GM19099 (cell line): Measurements from ENCODE around the gene HOXB2.

Experiments used
- POLR2A ChIP-seq: IDR thresholded peaks from 3 replicates; pipeline ENCODE4 v1.6.1; 2011; ENCODE audit warnings: low read depth; ENCODE audit not compliant: insufficient read length; ENCODE audit errors: extremely low read depth

Gene HOXB2

DNA sequence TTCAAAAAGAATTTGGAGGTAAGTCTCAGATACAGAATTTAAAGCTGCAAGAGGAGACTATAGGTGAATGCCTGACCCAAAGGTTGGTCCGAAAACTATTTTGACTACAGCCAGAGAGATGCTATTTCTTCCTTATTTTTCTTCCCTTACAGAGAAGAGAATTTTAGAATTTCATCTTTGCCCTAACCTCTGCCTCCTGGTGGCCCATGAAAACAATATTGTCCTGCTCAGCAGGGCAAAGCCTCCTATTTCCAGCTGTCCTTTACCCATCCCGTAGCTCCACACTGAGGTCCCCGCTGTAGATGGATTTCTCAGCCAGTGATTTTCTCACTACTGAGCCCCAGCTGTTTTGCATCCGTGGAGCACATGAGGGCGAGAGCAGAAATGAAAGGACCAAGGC lies 38.7 kb downstream of the HOXB2 start:
- no peak for TF ChIP-seq POLR2A

DNA sequence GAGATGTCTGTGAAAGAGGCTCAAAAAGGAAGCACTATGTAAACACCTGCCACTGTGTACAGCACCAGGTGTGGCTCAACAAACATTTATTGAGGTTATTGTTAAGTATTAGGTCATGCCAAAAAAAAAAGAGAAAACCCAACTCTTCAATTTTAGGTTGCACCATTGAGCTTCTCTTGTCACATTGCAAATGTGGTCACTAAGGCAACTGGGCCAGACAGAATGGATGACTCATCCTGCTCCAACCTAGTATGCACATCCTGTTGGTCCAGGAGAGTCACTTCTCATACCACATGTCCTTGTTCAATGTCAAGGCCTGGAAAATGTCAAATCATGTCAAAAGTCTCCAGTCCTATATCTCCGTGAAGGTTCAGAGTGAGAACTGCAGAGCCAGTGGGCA lies 39.1 kb downstream of the HOXB2 start:
- TF ChIP-seq POLR2A, result no peak

DNA sequence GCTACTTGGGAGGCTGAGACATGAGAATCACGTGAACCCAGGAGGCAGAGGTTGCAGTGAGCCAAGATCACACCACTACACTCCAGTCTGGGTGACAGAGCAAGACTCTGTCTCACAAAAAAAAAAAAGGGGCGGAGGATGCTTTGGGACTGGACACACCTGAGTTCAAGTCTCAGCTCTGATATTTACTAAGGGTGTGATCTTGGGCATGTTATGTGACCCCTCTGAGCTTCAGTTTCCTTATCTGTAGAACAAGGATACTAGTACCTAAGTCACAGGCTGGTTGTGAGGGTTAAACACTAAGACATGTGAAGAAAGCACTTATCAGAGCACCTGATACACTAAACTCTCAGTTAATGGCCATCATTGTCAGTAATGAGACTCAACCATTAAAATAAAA lies 40.0 kb downstream of the HOXB2 start:
- no peak for TF ChIP-seq POLR2A

DNA sequence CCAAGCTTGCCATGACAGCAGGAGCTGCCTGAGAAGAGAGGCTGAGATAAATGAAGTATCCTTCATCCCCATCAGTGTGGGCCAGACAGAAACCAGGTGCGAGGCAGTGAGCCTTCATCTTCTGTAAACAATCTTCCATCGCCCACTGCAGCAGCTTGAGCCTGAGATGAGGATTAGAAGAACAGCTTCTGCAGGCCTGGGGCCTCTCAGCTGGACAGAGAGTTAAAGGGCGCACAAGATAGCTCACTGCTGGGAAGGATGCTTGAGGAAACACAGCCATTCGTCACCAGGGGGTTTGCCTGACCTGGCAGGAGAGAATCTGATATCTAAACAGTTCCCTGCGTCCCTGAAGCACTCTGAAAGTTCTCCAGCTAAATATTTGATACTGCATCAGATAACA lies 41.2 kb downstream of the HOXB2 start:
- TF ChIP-seq POLR2A, result no peak

DNA sequence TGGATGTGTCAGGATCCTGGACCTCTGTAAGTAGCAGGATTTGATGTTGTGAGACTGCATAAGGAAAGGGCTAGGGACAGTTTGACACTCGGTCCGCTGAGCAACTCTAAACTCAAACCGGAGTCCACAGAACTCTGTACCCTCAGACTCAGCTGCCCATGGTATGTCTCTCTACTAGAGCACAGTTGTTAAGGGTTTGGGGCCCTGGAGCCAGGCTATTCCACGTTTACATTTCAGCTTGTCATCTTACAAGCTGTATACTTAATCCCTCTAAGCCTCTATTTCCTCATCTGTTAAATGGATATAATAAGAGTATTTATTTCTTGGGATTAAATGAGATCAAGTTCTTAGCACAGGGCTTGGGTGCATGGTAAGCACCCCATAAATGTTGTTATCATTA lies 42.0 kb downstream of the HOXB2 start:
- TF ChIP-seq POLR2A, result no peak

DNA sequence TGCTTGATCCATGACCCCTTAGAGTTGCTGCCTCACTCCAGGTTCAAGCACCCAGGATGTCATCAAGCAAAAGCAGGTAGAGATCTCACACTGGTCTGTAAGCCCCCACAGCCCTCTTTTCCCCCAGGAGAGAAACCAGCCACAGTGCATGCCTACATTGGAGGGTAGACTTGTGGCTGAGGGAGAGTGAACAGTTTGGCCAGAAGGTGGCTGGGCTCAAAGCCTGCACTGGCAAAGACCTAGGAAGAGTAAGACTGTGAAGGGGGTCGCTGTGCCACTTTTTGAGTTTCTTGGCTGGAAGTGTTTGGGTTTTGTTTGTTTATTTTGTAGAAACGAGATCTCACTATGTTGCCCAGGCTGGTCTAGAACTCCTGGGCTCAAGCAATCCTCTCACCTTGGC lies 42.6 kb downstream of the HOXB2 start:
- no peak for TF ChIP-seq POLR2A

DNA sequence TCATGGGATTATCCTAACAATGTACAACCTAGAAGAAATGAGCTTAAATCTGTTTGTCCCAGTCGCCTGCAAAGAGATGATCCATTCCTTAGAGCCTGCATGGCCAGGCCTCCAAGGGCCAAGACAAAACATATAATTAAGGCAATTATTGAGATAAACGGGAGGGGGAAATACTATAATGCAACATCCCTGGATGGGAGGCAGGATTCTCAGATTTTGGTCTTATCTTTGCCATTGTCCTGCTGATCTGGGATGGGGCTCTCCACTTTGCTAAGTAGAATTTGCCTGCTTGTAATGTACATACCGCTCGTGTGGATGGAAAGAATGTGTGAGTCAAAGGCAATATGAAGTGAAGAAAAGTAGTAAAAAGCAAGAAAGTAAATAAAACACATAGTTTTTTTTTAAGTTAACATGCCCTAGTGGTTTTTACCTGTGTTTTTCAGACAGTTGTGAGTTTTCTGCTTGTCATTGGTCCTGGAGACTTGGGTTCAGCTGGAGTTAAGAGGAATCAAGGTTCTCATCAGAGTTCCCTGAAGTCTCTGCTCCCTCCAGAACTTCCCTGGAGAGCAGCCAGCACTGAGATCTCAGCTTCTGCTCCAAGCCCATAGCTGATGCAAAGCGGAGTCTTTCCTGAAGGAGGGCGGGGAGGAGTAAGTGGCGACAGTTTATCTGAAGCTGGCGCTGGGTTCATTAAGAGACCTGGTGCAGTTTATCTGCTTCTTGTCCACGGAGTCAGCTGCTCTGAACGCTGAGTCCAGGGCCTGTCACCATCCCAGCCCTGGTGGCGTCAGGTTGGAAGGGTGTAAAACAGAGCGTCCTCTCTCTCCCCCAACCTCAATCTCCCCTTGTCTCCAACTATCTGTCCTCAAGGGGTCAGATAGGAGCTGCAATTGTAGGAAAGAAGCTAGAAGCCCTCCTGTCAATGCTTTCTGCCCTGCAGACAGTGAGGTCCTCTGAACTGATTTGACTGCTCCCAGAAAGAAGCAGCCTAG lies 44.2 kb downstream of the HOXB2 start:
- no peak for TF ChIP-seq POLR2A

DNA sequence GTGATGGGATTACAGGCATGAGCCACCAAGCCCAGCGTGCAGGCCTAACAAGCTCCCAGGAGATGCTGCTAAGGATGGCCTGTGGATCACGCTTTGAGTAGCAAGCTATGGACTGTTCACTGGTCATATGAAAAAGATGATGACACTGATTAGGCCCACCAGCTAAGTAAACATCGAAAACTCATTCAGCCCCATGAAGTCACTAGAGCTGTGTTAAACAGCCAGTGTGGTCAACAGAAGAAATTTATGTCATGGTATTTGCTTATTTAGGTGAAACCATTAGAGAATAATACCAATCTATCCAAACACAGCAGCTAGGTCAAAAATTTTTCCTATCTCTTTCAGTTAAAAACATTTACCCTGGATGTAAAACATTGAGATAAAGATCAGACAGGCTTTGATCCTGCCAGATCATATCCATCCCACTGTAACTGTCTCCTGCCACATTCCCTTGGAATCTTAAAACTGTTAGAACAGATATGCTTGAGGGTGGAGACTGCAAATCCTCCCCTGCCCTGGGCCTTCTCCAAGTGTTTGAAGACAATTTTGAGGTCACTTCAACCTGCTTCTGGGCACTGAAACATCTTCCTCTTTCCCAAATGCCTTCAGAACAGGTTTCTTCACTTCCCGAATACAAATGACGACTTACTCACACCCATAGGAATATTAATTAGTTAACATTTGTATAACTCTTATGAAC lies 45.0 kb downstream of the HOXB2 start:
- TF ChIP-seq POLR2A, result no peak

DNA sequence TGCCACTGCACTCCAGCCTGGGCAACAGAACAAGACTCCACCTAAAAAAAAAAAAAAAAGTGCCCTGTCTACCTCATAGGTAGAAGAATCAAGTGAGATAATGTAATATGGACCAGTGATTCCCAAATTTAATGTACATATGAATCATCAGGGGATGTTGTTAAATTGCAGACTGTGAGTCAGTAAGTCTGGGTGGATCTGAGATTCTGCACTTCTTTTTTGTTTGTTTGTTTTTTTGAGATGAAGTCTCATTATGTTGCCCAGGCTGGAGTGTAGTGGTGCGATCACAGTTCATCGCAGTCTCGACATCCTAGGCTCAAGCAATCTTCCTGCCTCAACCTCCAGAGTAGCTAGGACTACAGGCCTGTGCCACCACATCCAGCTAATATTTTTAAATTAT lies 45.7 kb downstream of the HOXB2 start:
- TF ChIP-seq POLR2A, result no peak

DNA sequence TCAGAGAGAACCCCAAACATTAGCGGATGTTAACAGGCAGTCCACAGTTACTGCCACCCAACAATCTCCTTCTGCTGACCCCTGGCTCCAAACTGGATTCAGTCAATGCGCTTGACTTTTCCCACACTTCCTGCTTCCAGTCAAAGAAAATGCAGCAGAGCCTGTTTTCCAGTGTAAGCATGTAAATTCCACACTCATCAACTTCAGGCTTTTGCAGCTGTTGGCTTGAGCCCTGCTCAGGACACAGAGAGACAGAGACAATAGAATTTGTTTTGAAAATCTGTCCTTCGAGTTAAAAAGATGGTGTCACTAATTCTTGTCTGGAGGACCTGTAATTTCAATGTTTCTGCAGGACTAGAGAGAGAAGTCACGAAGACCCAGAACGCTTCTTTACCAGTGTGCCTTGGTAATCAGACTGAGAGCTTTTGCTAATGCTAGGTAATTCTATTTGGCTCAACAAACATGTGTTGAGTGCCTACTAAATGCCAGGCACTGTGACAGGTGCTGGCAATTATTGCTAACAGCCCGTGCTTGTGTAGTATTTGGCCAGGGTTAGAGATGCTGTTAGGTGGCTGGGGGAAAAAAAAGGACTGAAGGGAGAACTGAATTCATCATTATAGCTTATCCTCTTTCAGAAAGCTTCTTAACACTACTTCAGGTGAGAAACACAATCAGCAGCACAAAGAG lies 46.6 kb downstream of the HOXB2 start:
- no peak for TF ChIP-seq POLR2A

DNA sequence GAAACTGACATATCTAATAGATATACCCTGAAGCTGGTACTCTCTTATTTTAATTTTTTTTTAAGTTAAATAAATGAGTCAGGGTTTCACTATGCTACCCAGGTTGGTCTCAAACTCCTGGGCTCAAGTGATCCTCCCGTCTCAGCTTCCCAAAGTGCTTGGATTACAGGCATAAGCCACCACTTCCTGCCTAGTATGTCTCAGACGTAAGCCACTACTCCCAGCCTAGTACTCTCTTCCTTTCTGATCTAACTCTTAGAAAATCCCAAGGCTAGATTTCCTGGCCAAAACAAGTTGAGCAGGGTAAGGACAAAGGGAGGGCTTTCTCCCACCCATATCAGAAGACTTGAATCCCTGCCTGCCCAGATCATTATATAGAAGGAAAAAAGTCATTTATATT lies 47.8 kb downstream of the HOXB2 start:
- TF ChIP-seq POLR2A, result no peak

DNA sequence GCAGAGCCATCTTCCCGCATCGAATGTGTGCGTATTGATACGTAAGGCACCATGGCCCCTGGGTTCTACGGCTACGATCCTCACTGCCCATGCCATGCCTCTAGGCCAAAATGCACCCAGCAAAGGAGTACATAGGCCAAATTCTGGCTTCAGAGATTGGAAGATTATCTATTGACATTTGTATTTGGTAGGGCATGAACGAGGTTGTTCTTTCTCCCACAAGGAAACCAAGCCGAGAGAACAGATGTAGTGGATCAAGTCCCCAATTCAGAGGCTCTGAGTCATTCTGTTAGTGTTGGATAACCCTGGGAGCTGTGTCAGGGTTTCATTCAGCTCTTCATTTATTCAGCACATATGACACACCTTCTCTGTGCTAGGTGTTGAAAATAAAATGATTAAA lies 50.6 kb downstream of the HOXB2 start:
- TF ChIP-seq POLR2A, result no peak
